GM23338 (cell line): ENCODE data around the gene FPGS. TPM values are rescaled to one million over a fixed set of nuclear protein-coding genes. Genes with fewer than 3 reads are reported as not detected.

Source experiments
- ATAC-seq: fragments of 200-7000 bp; cut with Tn5 transposase; 3 replicates; pipeline ENCODE4 v1.9.1; 2020
- DNase-seq: peaks from one replicate; pipeline ENCODE4 v3.0.0-alpha.2; 2015; ENCODE audit warnings: low spot score
- H2AFZ ChIP-seq: fragments of 200-600 bp; sonication (generic); 2 replicates; pipeline ENCODE4 v1.8.0; 2016; ENCODE audit warnings: antibody characterized with exemption, mild to moderate bottlenecking, moderate library complexity
- H3F3A ChIP-seq: fragments of 200-600 bp; sonication (generic); replicated peaks from 2 replicates; pipeline ENCODE4 v1.8.0; 2017; ENCODE audit warnings: antibody characterized with exemption, mixed run types, low read depth
- H3K27ac ChIP-seq: fragments of 200-600 bp; sonication (generic); 2 replicates; pipeline ENCODE4 v1.6.1; 2016; ENCODE audit warnings: low read depth
- H3K27me3 ChIP-seq: fragments of 200-600 bp; sonication (generic); 2 replicates; pipeline ENCODE4 v1.8.0; 2016; ENCODE audit warnings: mild to moderate bottlenecking, mixed run types, moderate library complexity; ENCODE audit not compliant: insufficient read depth
- H3K36me3 ChIP-seq: fragments of 200-600 bp; sonication (generic); 2 replicates; pipeline ENCODE4 v1.8.0; 2016; ENCODE audit warnings: mild to moderate bottlenecking; ENCODE audit not compliant: insufficient read depth
- H3K4me1 ChIP-seq: fragments of 200-600 bp; sonication (generic); 2 replicates; pipeline ENCODE4 v1.8.0; 2016; ENCODE audit warnings: mild to moderate bottlenecking, moderate library complexity; ENCODE audit not compliant: insufficient read depth
- H3K4me2 ChIP-seq: fragments of 200-600 bp; sonication (generic); 2 replicates; pipeline ENCODE4 v1.7.1; 2017; ENCODE audit warnings: mixed run types
- H3K4me3 ChIP-seq: fragments of 200-600 bp; sonication (generic); 2 replicates; pipeline ENCODE4 v1.6.1; 2016; ENCODE audit warnings: mixed run types
- H3K79me2 ChIP-seq: fragments of 200-600 bp; sonication (generic); replicated peaks from 2 replicates; pipeline ENCODE4 v1.8.0; 2017; ENCODE audit warnings: mild to moderate bottlenecking; ENCODE audit not compliant: insufficient read depth
- H3K9me2 ChIP-seq: fragments of 200-600 bp; sonication (generic); 2 replicates; pipeline ENCODE4 v1.8.0; 2017; ENCODE audit not compliant: insufficient read depth
- H4K20me1 ChIP-seq: fragments of 200-600 bp; sonication (generic); replicated peaks from 2 replicates; pipeline ENCODE4 v1.8.0; 2017; ENCODE audit warnings: mild to moderate bottlenecking; ENCODE audit not compliant: insufficient read depth
- H3K27ac Mint-ChIP-seq: 2 replicates; pipeline ENCODE4 v1.8.0; 2020; ENCODE audit warnings: inconsistent platforms, mild to moderate bottlenecking, moderate library complexity, mixed read lengths
- H3K27me3 Mint-ChIP-seq: 3 replicates; pipeline ENCODE4 v1.8.0; 2022; ENCODE audit warnings: low read depth, mild to moderate bottlenecking, moderate library complexity, mixed read lengths, inconsistent platforms; ENCODE audit not compliant: insufficient read depth, poor library complexity
- H3K36me3 Mint-ChIP-seq: 3 replicates; pipeline ENCODE4 v1.8.0; 2021; ENCODE audit warnings: low read depth, mild to moderate bottlenecking, inconsistent platforms, moderate library complexity, mixed read lengths
- H3K4me1 Mint-ChIP-seq: 3 replicates; pipeline ENCODE4 v1.8.0; 2020; ENCODE audit warnings: mild to moderate bottlenecking, inconsistent platforms, mixed read lengths
- H3K4me3 Mint-ChIP-seq: 3 replicates; pipeline ENCODE4 v1.8.0; 2021; ENCODE audit warnings: moderate library complexity, mild to moderate bottlenecking, inconsistent platforms, mixed read lengths
- H3K9me3 Mint-ChIP-seq: 3 replicates; pipeline ENCODE4 v1.8.0; 2020; ENCODE audit warnings: moderate library complexity, mild to moderate bottlenecking, inconsistent platforms, mixed read lengths
- CREB1 ChIP-seq: fragments of 250-450 bp; sonication (Bioruptor Pico); IDR thresholded peaks from 2 replicates; pipeline ENCODE4 v1.5.0; 2020; ENCODE audit warnings: low read depth, mild to moderate bottlenecking, moderate library complexity
- EZH2 ChIP-seq: fragments of 200-600 bp; sonication (generic); IDR thresholded peaks from one replicate; pipeline ENCODE4 v1.8.0; 2017; ENCODE audit warnings: antibody characterized with exemption, mild to moderate bottlenecking, low read depth; ENCODE audit not compliant: unreplicated experiment
- EZH2phosphoT487 ChIP-seq: fragments of 200-600 bp; sonication (generic); IDR thresholded peaks from one replicate; pipeline ENCODE4 v1.8.1; 2018; ENCODE audit warnings: antibody characterized with exemption; ENCODE audit not compliant: unreplicated experiment
- JUNB ChIP-seq: IDR thresholded peaks from one replicate; pipeline ENCODE4 v1.6.1; 2016; ENCODE audit warnings: antibody characterized with exemption; ENCODE audit not compliant: unreplicated experiment
- NANOG ChIP-seq: IDR thresholded peaks from 2 replicates; pipeline ENCODE4 v1.6.1; 2016; ENCODE audit warnings: antibody characterized with exemption, borderline replicate concordance
- POLR2AphosphoS5 ChIP-seq: IDR thresholded peaks from 2 replicates; pipeline ENCODE4 v1.6.1; 2016; ENCODE audit warnings: antibody characterized with exemption, low read depth
- STAT1 ChIP-seq: IDR thresholded peaks from one replicate; pipeline ENCODE4 v1.6.1; 2016; ENCODE audit warnings: antibody characterized with exemption; ENCODE audit not compliant: unreplicated experiment
- ZNF114 ChIP-seq: fragments of 250-450 bp; sonication (Bioruptor Pico); IDR thresholded peaks from 2 replicates; pipeline ENCODE4 v1.5.0; 2020; ENCODE audit warnings: mild to moderate bottlenecking, moderate library complexity
- ZNF331 ChIP-seq: fragments of 250-450 bp; sonication (Bioruptor Pico); IDR thresholded peaks from 2 replicates; pipeline ENCODE4 v1.5.0; 2020; ENCODE audit warnings: low read depth, mild to moderate bottlenecking, moderate library complexity
- polyA plus RNA-seq: library from polyadenylated mRNA; unstranded; fragments of >200 nt; fragmentation: Nextera tagmentation; extraction: Ambion mirVana; gene quantifications from 2 replicates; pipeline ENCODE4 v1.2.1, GENCODE V29; 2016
- total RNA-seq: library from RNA; depleted of rRNA; stranded (reverse); fragments of >200 nt; shearing (Covaris generic); gene quantifications from 2 replicates; pipeline ENCODE4 v1.2.3, GENCODE V29; 2014
- TF ChIP-seq, protein P1 (sequence below): fragments of 250-450 bp; sonication (Bioruptor Pico); IDR thresholded peaks from 2 replicates; pipeline ENCODE4 v1.5.0; 2020; ENCODE audit warnings: mild to moderate bottlenecking, moderate library complexity
- TF ChIP-seq, protein P2 (sequence below): IDR thresholded peaks from one replicate; pipeline ENCODE4 v1.6.1; 2018; ENCODE audit warnings: antibody characterized with exemption; ENCODE audit not compliant: unreplicated experiment
- TF ChIP-seq, protein P3 (sequence below): IDR thresholded peaks from 2 replicates; pipeline ENCODE4 v1.6.1; 2016; ENCODE audit warnings: antibody characterized with exemption
- TF ChIP-seq, protein P4 (sequence below), 2 experiments: fragments of 200-600 bp in 1 of 2; sonication (generic) in 1 of 2; conservative IDR thresholded peaks; 2 replicates each; pipeline versions ENCODE4 v1.5.1 to v1.6.1; 2016 to 2017; ENCODE audit warnings: antibody characterized with exemption in 2 of 2, low read depth in 2 of 2, mild to moderate bottlenecking in 2 of 2, moderate library complexity in 1 of 2

The FPGS gene
- total and polyA plus RNA-seq, 2 experiments from 2014 or later = 40.7 to 87.2 TPM

DNA sequence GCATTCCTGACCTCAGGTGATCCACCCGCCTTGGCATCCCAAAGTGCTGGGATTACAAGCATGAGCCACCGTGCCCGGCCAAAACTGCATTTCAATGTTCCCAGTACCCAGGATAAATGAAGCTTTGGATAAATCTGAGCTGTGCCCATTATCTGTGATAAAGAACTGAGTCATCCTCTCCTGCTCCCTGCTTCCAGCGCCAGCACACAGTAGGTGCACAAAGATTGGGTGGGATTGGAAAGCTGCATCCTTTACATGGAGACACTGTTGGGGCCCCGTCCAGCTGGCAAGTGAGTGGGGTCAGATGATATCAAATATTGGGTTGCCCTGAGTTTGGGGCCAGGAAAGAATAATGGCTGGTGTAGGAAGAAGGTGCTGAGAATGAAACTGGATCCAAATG, 41.6 kb upstream of the FPGS start:
- peaks cover 18% of the 10 kb centered on the region for H3K27me3 Mint-ChIP-seq
- peaks cover 10% of the 10 kb centered on the region; the same call in 1 of the 2 replicates for H3F3A ChIP-seq

More for the DNA sequence above, 41.6 kb upstream of the FPGS start:
- no peak for DNase-seq
- no peak overlapping the region for H3K4me2 ChIP-seq
- TF ChIP-seq ZNF114 (CRISPR knock-in tag) = no peak
- TF ChIP-seq, protein P1, sequence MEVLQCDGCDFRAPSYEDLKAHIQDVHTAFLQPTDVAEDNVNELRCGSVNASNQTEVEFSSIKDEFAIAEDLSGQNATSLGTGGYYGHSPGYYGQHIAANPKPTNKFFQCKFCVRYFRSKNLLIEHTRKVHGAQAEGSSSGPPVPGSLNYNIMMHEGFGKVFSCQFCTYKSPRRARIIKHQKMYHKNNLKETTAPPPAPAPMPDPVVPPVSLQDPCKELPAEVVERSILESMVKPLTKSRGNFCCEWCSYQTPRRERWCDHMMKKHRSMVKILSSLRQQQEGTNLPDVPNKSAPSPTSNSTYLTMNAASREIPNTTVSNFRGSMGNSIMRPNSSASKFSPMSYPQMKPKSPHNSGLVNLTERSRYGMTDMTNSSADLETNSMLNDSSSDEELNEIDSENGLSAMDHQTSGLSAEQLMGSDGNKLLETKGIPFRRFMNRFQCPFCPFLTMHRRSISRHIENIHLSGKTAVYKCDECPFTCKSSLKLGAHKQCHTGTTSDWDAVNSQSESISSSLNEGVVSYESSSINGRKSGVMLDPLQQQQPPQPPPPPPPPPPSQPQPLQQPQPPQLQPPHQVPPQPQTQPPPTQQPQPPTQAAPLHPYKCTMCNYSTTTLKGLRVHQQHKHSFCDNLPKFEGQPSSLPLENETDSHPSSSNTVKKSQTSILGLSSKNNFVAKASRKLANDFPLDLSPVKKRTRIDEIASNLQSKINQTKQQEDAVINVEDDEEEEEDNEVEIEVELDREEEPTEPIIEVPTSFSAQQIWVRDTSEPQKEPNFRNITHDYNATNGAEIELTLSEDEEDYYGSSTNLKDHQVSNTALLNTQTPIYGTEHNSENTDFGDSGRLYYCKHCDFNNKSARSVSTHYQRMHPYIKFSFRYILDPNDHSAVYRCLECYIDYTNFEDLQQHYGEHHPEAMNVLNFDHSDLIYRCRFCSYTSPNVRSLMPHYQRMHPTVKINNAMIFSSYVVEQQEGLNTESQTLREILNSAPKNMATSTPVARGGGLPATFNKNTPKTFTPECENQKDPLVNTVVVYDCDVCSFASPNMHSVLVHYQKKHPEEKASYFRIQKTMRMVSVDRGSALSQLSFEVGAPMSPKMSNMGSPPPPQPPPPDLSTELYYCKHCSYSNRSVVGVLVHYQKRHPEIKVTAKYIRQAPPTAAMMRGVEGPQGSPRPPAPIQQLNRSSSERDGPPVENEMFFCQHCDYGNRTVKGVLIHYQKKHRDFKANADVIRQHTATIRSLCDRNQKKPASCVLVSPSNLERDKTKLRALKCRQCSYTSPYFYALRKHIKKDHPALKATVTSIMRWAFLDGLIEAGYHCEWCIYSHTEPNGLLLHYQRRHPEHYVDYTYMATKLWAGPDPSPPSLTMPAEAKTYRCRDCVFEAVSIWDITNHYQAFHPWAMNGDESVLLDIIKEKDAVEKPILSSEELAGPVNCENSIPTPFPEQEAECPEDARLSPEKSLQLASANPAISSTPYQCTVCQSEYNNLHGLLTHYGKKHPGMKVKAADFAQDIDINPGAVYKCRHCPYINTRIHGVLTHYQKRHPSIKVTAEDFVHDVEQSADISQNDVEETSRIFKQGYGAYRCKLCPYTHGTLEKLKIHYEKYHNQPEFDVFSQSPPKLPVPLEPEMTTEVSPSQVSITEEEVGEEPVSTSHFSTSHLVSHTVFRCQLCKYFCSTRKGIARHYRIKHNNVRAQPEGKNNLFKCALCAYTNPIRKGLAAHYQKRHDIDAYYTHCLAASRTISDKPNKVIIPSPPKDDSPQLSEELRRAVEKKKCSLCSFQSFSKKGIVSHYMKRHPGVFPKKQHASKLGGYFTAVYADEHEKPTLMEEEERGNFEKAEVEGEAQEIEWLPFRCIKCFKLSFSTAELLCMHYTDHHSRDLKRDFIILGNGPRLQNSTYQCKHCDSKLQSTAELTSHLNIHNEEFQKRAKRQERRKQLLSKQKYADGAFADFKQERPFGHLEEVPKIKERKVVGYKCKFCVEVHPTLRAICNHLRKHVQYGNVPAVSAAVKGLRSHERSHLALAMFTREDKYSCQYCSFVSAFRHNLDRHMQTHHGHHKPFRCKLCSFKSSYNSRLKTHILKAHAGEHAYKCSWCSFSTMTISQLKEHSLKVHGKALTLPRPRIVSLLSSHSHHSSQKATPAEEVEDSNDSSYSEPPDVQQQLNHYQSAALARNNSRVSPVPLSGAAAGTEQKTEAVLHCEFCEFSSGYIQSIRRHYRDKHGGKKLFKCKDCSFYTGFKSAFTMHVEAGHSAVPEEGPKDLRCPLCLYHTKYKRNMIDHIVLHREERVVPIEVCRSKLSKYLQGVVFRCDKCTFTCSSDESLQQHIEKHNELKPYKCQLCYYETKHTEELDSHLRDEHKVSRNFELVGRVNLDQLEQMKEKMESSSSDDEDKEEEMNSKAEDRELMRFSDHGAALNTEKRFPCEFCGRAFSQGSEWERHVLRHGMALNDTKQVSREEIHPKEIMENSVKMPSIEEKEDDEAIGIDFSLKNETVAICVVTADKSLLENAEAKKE = no peak
- TF ChIP-seq NANOG = no peak
- no peak for TF ChIP-seq EZH2phosphoT487
- TF ChIP-seq, protein P2, sequence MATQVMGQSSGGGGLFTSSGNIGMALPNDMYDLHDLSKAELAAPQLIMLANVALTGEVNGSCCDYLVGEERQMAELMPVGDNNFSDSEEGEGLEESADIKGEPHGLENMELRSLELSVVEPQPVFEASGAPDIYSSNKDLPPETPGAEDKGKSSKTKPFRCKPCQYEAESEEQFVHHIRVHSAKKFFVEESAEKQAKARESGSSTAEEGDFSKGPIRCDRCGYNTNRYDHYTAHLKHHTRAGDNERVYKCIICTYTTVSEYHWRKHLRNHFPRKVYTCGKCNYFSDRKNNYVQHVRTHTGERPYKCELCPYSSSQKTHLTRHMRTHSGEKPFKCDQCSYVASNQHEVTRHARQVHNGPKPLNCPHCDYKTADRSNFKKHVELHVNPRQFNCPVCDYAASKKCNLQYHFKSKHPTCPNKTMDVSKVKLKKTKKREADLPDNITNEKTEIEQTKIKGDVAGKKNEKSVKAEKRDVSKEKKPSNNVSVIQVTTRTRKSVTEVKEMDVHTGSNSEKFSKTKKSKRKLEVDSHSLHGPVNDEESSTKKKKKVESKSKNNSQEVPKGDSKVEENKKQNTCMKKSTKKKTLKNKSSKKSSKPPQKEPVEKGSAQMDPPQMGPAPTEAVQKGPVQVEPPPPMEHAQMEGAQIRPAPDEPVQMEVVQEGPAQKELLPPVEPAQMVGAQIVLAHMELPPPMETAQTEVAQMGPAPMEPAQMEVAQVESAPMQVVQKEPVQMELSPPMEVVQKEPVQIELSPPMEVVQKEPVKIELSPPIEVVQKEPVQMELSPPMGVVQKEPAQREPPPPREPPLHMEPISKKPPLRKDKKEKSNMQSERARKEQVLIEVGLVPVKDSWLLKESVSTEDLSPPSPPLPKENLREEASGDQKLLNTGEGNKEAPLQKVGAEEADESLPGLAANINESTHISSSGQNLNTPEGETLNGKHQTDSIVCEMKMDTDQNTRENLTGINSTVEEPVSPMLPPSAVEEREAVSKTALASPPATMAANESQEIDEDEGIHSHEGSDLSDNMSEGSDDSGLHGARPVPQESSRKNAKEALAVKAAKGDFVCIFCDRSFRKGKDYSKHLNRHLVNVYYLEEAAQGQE = no peak
- no peak for TF ChIP-seq ZNF331 (CRISPR knock-in tag)
- no peak for TF ChIP-seq EZH2
- no peak for TF ChIP-seq CREB1
- TF ChIP-seq, protein P3, sequence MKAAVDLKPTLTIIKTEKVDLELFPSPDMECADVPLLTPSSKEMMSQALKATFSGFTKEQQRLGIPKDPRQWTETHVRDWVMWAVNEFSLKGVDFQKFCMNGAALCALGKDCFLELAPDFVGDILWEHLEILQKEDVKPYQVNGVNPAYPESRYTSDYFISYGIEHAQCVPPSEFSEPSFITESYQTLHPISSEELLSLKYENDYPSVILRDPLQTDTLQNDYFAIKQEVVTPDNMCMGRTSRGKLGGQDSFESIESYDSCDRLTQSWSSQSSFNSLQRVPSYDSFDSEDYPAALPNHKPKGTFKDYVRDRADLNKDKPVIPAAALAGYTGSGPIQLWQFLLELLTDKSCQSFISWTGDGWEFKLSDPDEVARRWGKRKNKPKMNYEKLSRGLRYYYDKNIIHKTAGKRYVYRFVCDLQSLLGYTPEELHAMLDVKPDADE = no peak
- TF ChIP-seq STAT1 = no peak
- TF ChIP-seq JUNB = no peak
- TF ChIP-seq, protein P4, sequence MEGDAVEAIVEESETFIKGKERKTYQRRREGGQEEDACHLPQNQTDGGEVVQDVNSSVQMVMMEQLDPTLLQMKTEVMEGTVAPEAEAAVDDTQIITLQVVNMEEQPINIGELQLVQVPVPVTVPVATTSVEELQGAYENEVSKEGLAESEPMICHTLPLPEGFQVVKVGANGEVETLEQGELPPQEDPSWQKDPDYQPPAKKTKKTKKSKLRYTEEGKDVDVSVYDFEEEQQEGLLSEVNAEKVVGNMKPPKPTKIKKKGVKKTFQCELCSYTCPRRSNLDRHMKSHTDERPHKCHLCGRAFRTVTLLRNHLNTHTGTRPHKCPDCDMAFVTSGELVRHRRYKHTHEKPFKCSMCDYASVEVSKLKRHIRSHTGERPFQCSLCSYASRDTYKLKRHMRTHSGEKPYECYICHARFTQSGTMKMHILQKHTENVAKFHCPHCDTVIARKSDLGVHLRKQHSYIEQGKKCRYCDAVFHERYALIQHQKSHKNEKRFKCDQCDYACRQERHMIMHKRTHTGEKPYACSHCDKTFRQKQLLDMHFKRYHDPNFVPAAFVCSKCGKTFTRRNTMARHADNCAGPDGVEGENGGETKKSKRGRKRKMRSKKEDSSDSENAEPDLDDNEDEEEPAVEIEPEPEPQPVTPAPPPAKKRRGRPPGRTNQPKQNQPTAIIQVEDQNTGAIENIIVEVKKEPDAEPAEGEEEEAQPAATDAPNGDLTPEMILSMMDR (conservative IDR thresholded peaks at IDR 0.05; ENCODE audit: low read depth in 2 of 2) = no peak
- no peak for TF ChIP-seq POLR2AphosphoS5
- no peaks in the 10 kb centered on the region for H3K9me2 ChIP-seq
- H3K27ac ChIP-seq = no peak overlapping the region
- peaks cover 20% of the 10 kb centered on the region for H3K4me1 ChIP-seq
- no peak overlapping the region for H3K4me3 ChIP-seq
- no peak overlapping the region for H3K4me3 Mint-ChIP-seq
- H3K36me3 ChIP-seq = no peaks in the 10 kb centered on the region
- no peaks in the 10 kb centered on the region for H4K20me1 ChIP-seq
- H3K27ac Mint-ChIP-seq = no peak overlapping the region
- H3K36me3 Mint-ChIP-seq = no peaks in the 10 kb centered on the region; the same call in 2 of the 3 replicates
- ATAC-seq = no peak
- no peaks in the 10 kb centered on the region for H3K79me2 ChIP-seq
- peaks cover 33% of the 10 kb centered on the region for H3K4me1 Mint-ChIP-seq
- H2AFZ ChIP-seq = 0 out of 2 replicates have a peak overlapping the region, but pooled peaks have one; percentile 10
- no peaks in the 10 kb centered on the region for H3K9me3 Mint-ChIP-seq
- H3K27me3 ChIP-seq = peaks cover 8% of the 10 kb centered on the region
